ENCODE results near the gene SPINK4.

Gene SPINK4

GRCh38 chr9:33294670-33295432 is 54.9 kb downstream of the SPINK4 start:
- no peak for DNase-seq

GRCh38 chr9:33295571-33295970 is 55.6 kb downstream of the SPINK4 start:
- DNase-seq: peak in 1 of 5 donors; percentile 45

DNA sequence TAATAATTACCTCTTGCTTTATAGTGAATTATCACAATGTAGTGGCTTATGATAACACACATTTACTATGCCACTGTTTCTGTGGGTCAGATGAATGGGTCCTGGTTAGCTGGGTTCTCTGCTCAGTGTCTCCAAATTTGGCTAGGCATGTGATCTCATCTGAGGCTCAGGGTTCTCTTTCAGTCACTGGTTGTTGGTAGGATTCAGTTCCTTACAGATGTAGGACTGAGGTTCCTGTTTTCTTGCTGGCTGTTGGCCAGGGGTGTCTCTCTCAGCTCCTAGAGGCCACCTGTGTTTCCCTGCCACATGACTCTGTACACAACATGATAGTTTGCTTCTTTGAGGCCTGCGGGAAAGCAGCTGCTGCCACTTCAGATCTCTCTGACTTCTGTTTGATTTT is 57.5 kb downstream of the SPINK4 start:
- peak in 1 of 5 donors; percentile 23 for DNase-seq
